Panc1 (cell line): ENCODE measurements around the gene MN1.

Experiments
- CTCF ChIP-seq: fragments of 450-650 bp; IDR thresholded peaks from 2 replicates; pipeline ENCODE4 v1.5.1; 2017; ENCODE audit warnings: mild to moderate bottlenecking
- POLR2AphosphoS5 ChIP-seq: IDR thresholded peaks from 2 replicates; pipeline ENCODE4 v1.6.1; 2012; ENCODE audit warnings: mild to moderate bottlenecking, low read depth, low read length, moderate library complexity

DNA sequence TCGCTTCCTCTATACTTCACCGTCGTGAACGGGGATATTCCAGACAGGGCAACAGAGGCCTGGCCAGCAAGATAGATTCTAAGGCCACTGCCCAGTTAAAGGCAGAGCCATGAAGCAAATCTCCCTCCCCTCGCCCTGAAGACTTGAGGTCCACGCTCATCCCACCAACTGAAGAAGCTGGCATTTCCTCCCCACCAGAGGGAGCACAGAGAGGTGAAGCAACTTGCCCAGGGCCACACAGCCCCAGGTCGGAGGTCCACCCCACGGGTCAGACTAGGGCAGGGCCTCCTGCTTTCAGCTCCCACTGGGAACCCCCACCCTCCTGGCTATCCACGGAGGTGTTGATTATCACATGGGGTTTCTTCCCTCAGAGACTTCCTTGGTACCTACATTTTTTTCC lies 27.4 kb downstream of the MN1 start:
- TF ChIP-seq CTCF: no peak
- TF ChIP-seq POLR2AphosphoS5: no peak
